Bronchial epithelial cell (primary cell): ENCODE results near the gene AGXT. TPM values are rescaled to one million over a fixed set of nuclear protein-coding genes. Genes with fewer than 3 reads are reported as not detected.
A peak's percentile ranks its signal among the peaks of the same experiment; 100 is the strongest.

Experiments
- DNase-seq: peaks from one replicate; pipeline ENCODE4 v3.0.0-alpha.2; 2010; ENCODE audit warnings: low read depth
- FAIRE-seq: peaks from 2 replicates; lab custom pipeline; 2011; peaks lifted over from hg19 to GRCh38; lab: Jason Lieb, UNC
- H3K27me3 ChIP-seq: 2 replicates; pipeline ENCODE4 v1.5.1; 2011; ENCODE audit warnings: low read length; ENCODE audit not compliant: control insufficient read depth, insufficient read depth
- H3K36me3 ChIP-seq: 2 replicates; pipeline ENCODE4 v1.5.1; 2011; ENCODE audit warnings: low read length; ENCODE audit not compliant: control insufficient read depth, insufficient read depth
- H3K4me3 ChIP-seq: 2 replicates; pipeline ENCODE4 v1.5.1; 2011; ENCODE audit warnings: mild to moderate bottlenecking, low read depth, low read length, control low read depth
- total RNA-seq: library from RNA; depleted of rRNA; stranded (reverse); fragments of >200 nt; gene quantifications from 2 replicates; pipeline ENCODE4 v1.2.1, GENCODE V29; 2014
- TF ChIP-seq, protein P1 (sequence below): IDR thresholded peaks from 2 replicates; pipeline ENCODE4 v1.5.1; 2011; ENCODE audit warnings: mild to moderate bottlenecking, moderate library complexity, low read length, control low read depth, inconsistent platforms; ENCODE audit not compliant: insufficient read depth, severe bottlenecking

AGXT gene
- total RNA-seq, 1 donor from 2014 or later = not detected

DNA sequence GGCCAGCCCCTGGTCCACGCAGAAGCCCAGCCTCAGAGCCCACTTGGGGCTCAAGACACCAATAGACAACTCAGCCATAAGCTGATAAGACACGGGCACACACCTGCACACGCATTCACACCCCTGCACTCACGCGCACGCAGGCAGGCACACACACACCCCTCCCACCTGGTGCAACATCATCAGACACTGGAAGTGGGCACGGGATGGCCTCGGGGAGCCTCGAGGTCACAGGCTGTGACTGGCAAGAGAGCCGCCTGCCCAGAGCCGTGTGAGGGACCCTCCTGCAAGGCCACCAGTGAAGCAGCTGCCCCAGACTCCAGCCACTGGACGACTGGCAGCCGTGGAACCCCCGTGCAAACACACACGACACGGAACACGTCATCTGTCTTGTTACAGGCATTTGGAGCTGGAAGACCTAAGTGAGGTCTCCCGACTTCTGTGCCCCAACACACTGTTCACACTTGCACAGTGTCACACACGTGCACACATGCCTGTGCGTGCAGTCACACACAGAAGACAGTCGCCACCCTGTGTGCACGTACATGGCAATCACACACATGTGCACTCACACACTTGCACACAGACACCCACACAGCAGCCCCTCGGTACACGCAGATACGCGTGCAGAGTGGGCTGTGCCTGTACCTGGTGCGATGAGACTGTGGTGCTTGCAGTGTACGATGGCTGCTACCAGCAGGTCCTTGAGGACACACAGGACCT is 26.4 kb downstream of the AGXT start:
- H3K4me3 ChIP-seq = no peak overlapping the region
- FAIRE-seq (peak; percentile 94), DNase-seq (no peak)
- TF ChIP-seq, protein P1, sequence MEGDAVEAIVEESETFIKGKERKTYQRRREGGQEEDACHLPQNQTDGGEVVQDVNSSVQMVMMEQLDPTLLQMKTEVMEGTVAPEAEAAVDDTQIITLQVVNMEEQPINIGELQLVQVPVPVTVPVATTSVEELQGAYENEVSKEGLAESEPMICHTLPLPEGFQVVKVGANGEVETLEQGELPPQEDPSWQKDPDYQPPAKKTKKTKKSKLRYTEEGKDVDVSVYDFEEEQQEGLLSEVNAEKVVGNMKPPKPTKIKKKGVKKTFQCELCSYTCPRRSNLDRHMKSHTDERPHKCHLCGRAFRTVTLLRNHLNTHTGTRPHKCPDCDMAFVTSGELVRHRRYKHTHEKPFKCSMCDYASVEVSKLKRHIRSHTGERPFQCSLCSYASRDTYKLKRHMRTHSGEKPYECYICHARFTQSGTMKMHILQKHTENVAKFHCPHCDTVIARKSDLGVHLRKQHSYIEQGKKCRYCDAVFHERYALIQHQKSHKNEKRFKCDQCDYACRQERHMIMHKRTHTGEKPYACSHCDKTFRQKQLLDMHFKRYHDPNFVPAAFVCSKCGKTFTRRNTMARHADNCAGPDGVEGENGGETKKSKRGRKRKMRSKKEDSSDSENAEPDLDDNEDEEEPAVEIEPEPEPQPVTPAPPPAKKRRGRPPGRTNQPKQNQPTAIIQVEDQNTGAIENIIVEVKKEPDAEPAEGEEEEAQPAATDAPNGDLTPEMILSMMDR = no peak
- H3K36me3 ChIP-seq = no peaks in the 10 kb centered on the region
- H3K27me3 ChIP-seq = no peaks in the 10 kb centered on the region

DNA sequence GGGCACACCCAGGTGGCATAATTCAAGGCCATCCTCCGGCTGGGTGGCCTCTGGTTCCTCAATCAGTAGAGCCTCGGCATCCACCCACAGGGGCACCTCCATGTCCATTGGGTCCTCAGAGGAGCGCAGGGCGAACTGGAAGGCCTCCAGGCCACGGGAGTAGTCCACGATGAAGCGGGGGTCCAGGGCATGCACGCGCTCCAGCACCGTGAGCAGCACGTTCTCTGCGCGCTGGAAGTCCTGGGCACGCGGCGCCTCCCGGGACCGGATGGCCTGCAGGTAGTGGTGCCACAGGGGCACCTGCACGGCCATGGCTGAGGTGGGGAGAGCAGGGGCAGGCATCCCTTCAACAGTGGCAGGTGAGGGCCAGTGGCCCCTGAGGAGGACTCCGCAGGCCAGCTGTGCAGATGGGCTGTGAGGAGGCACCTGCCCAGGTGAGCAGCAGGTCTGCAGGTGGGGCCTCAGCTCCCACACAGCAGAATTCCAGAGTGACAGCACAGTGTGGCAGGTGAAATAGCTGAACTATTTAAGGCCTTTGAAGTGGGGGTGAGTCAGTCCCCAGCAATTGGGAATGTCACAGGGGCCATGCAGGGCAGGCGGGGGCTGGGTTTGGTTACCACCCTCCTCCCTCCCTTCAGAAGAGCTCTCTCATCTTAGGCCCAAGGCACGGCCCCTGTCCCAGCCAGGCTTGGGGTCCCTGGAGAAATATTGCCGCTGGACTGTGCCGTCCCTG is 27.2 kb downstream of the AGXT start, which contains the start of gene MAB21L4:
TSS of gene MAB21L4 (minus strand) at position 501 of the 733 bp plus-strand sequence. CDS start at position 342, 159 bp downstream.
- no peak for FAIRE-seq
- TF ChIP-seq, protein P1 = no peak
- Histone ChIP-seq H3K36me3 (no peaks in the 10 kb centered on the region), H3K4me3 (no peak within 1 kb of the TSS), H3K27me3 (no peaks in the 10 kb centered on the region)
- DNase-seq = peak; percentile 48

DNA sequence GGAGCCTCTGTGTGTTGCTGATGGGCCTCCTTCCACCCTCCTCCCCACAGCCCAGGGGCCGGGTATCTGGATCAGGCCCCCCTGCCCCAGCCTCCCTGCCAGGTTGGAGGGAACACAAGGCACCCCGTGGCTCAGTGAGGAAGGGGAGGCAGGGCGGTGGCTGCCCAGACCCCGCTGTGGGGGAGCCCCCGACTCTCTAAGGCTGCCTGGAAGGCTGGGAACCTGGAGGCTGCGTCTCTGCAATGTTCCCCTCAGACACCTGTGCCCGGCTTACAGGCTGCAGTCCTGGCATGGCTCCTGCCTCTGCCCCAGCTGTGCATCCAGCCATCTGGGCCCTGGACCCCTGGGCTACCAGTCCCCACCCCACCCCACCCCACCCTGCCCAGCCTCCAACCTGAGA is 27.8 kb downstream of the AGXT start:
- H3K4me3 ChIP-seq = no peak overlapping the region
- no peak for DNase-seq
- TF ChIP-seq, protein P1 = no peak
- no peaks in the 10 kb centered on the region for H3K27me3 ChIP-seq
- no peaks in the 10 kb centered on the region for H3K36me3 ChIP-seq
- FAIRE-seq = no peak

DNA sequence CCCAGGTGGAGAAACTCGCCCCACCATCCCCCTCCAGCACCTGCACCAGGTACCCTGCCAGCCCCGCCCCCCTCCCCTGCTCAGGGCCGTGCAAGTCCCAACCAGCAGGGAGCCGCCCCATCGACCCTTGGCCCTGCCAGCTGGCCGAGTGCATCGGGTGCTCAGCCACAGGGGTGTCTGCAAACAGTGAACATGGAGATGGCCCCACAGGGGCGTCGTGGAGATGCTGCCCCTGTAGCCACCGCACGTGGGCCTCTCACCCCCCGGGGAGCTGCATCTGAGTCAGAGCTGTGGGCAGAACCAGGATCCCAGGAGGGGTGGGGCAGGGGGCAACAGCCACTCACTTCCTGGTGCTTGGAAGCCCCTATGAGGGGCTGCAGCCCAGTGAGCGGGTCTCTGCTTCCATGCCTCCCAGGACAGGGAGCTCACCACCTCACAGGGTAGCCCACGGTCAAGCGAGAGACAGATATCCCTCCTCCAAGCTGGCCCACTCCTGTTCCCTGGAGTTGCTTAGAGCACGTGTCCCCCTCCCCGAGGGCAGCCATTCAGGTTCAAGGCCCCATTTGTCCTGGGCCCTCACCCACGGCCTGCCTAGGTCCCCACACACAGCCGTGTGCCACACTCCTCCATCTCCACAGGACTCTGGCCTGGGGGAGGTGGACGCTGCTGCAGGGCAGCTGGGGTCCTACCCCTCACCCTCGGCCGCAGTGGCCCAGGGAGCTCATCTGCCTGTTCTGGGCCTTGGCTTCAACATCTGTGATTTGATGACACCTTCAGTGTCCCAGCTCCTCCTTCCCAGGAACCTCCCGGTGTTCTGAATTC is 28.5 kb downstream of the AGXT start:
- TF ChIP-seq, protein P1 = no peak
- FAIRE-seq = no peak
- DNase-seq = no peak
- Histone ChIP-seq H3K4me3 (no peak overlapping the region), H3K27me3 (no peaks in the 10 kb centered on the region), H3K36me3 (no peaks in the 10 kb centered on the region)

DNA sequence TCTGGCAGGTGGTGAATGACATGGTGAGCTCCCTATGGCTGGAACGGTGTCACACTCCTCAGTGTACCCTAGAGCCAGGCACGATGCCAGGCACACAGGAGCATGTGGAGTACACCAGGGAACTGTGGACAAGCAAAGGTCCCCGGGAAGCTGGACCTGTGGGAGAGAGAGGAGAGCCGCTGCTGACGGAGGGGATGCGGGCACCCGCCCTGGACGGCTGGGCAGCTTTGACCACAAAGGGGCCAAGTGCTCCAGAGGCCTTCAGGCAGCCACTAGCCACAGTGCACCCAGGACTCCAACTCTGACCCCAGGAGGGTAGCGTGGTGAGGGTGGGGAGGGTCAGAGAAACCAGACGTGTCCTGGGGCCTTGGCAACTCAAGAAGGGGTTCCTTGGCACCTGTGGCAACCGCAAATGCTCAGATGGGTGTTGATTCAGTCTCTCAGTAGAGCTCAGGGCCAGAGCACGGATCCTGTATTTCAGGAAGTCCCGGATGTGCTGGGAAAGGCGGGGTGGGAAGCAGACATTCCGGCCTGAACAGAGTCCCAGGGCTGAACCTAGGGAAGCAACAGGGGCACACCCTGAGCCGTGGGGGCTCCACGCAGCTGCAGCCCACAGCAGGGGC is 29.6 kb downstream of the AGXT start:
- peak; percentile 56 for DNase-seq
- Histone ChIP-seq H3K27me3 (peaks cover 5% of the 10 kb centered on the region), H3K36me3 (no peaks in the 10 kb centered on the region), H3K4me3 (no peak overlapping the region)
- TF ChIP-seq, protein P1 = no peak
- FAIRE-seq = peak; percentile 60
